Measurements from ENCODE around the gene CYP4A22.

Gene CYP4A22

GRCh38 chr1:47188791-47189785 is 51.8 kb downstream of the CYP4A22 start:
- DNase-seq (ENCODE audit: low read depth) = no peak
- H3K4me3 ChIP-seq (ENCODE audit: low read depth, low read length) = no peak overlapping the region
- no peak for TF ChIP-seq MYC (IDR thresholded peaks at IDR 0.05; ENCODE audit: low read depth, low read length)
- no peak for TF ChIP-seq POLR2A (IDR thresholded peaks at IDR 0.05; ENCODE audit: extremely low read depth, insufficient read length)
- no peak for TF ChIP-seq CTCF (IDR thresholded peaks at IDR 0.05; ENCODE audit: low read depth, low read length)
- TF ChIP-seq MAX (IDR thresholded peaks at IDR 0.05; ENCODE audit: low read depth, low read length) = no peak

GRCh38 chr1:47189844-47190508 is 52.7 kb downstream of the CYP4A22 start, which contains the start of gene PDZK1IP1:
Gene PDZK1IP1 (minus strand): TSS chr1:47190036. CDS start chr1:47189932, 104 bp downstream.
- H3K4me3 ChIP-seq (ENCODE audit: low read depth, low read length) = no peak within 1 kb of the TSS
- no peak for DNase-seq (ENCODE audit: low read depth)
- TF ChIP-seq MAX (IDR thresholded peaks at IDR 0.05; ENCODE audit: low read depth, low read length) = no peak
- TF ChIP-seq MYC (IDR thresholded peaks at IDR 0.05; ENCODE audit: low read depth, low read length) = no peak
- no peak for TF ChIP-seq CTCF (IDR thresholded peaks at IDR 0.05; ENCODE audit: low read depth, low read length)
- TF ChIP-seq POLR2A (IDR thresholded peaks at IDR 0.05; ENCODE audit: extremely low read depth, insufficient read length) = no peak

- no peak for TF ChIP-seq CTCF (IDR thresholded peaks at IDR 0.05; ENCODE audit: low read depth, low read length)
- TF ChIP-seq POLR2A (IDR thresholded peaks at IDR 0.05; ENCODE audit: extremely low read depth, insufficient read length) = no peak
- TF ChIP-seq MYC (IDR thresholded peaks at IDR 0.05; ENCODE audit: low read depth, low read length) = no peak
- TF ChIP-seq MAX (IDR thresholded peaks at IDR 0.05; ENCODE audit: low read depth, low read length) = no peak
- no peak overlapping the region for H3K4me3 ChIP-seq (ENCODE audit: low read depth, low read length)
- no peak for DNase-seq (ENCODE audit: low read depth)
Measured at GRCh38 chr1:47190509-47190855, 53.2 kb downstream of the CYP4A22 start.

- no peak overlapping the region for H3K4me3 ChIP-seq (ENCODE audit: low read depth, low read length)
- no peak for DNase-seq (ENCODE audit: low read depth)
- TF ChIP-seq MAX (IDR thresholded peaks at IDR 0.05; ENCODE audit: low read depth, low read length) = no peak
- no peak for TF ChIP-seq CTCF (IDR thresholded peaks at IDR 0.05; ENCODE audit: low read depth, low read length)
- no peak for TF ChIP-seq POLR2A (IDR thresholded peaks at IDR 0.05; ENCODE audit: extremely low read depth, insufficient read length)
- TF ChIP-seq MYC (IDR thresholded peaks at IDR 0.05; ENCODE audit: low read depth, low read length) = no peak
Measured at GRCh38 chr1:47190857-47191256, 53.6 kb downstream of the CYP4A22 start.

GRCh38 chr1:47191940-47192457 is 54.8 kb downstream of the CYP4A22 start:
- TF ChIP-seq MYC (IDR thresholded peaks at IDR 0.05; ENCODE audit: low read depth, low read length) (no peak), POLR2A (IDR thresholded peaks at IDR 0.05; ENCODE audit: extremely low read depth, insufficient read length) (no peak), MAX (IDR thresholded peaks at IDR 0.05; ENCODE audit: low read depth, low read length) (no peak), CTCF (IDR thresholded peaks at IDR 0.05; ENCODE audit: low read depth, low read length) (no peak)
- DNase-seq (ENCODE audit: low read depth) = no peak
- H3K4me3 ChIP-seq (ENCODE audit: low read depth, low read length) = no peak overlapping the region
